Measurements from ENCODE around the gene CD72. TPM values are rescaled to one million over a fixed set of nuclear protein-coding genes. Genes with fewer than 3 reads are reported as not detected.
"Not testable (repeated sequence)": the region's sequence is repeated elsewhere in the genome, so short reads cannot be mapped to it uniquely, and the experiment has no call there.

Gene CD72
- total RNA-seq, 1 experiment from 2014 or later = 0.95 TPM

DNA sequence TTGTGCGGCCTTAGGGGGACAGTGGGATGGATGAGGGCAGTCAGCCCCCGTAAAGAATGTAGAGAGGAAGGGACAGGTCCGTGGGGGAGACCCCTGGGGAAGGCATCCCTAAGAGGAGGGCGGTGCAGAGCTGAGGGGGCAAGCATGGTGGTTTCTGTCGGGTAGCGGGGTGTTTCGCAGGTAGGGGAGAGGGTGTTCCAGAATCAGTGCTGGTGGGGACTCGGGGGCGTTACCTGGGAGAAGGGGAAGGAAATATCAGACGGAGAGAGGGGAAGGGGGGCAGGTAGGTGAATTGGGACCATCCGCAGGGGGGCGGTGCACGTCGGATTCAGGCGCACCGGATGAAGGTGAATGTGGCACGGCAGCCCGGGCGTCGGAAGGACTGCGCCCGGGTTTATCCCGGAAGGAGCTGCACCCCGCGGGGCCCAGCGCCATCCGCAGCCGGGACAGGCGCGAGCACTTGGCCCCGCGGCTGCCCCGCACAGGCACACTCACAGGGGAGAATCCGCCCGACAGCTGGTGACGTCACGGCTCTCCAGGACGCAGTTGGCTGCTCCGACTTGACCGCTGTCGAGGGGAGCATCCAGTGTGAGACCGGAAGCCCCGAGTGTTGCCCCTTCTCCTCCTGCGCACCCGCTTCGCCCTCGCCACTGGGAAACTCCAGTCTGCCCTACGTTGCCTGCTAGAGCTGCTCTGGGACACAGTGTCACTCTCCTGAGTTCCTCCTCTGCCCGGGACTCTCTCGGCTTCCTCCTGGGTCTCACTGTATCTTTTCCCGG, 1.3 kb downstream of the CD72 start:
- Mint-ChIP-seq H3K36me3 (ENCODE audit: insufficient read depth, unreplicated experiment) (no peaks in the 10 kb centered on the region), H3K4me1 (ENCODE audit: low read depth, unreplicated experiment) (peaks cover 5% of the 10 kb centered on the region), H3K27me3 (ENCODE audit: insufficient read depth, unreplicated experiment) (peaks cover 13% of the 10 kb centered on the region), H3K9me3 (ENCODE audit: unreplicated experiment) (no peaks in the 10 kb centered on the region), H3K27ac (ENCODE audit: unreplicated experiment) (no peak overlapping the region), H3K4me3 (ENCODE audit: unreplicated experiment) (peak overlapping the region; percentile 60)
- TF ChIP-seq, protein P1, sequence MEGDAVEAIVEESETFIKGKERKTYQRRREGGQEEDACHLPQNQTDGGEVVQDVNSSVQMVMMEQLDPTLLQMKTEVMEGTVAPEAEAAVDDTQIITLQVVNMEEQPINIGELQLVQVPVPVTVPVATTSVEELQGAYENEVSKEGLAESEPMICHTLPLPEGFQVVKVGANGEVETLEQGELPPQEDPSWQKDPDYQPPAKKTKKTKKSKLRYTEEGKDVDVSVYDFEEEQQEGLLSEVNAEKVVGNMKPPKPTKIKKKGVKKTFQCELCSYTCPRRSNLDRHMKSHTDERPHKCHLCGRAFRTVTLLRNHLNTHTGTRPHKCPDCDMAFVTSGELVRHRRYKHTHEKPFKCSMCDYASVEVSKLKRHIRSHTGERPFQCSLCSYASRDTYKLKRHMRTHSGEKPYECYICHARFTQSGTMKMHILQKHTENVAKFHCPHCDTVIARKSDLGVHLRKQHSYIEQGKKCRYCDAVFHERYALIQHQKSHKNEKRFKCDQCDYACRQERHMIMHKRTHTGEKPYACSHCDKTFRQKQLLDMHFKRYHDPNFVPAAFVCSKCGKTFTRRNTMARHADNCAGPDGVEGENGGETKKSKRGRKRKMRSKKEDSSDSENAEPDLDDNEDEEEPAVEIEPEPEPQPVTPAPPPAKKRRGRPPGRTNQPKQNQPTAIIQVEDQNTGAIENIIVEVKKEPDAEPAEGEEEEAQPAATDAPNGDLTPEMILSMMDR (IDR thresholded peaks at IDR 0.05; ENCODE audit: insufficient read depth in 1 of 2, low read depth in 1 of 2, low read length in 1 of 2, severe bottlenecking in 1 of 2, unreplicated experiment in 1 of 2) = no peak
- Histone ChIP-seq H3K4me3 (ENCODE audit: low read depth, low read length) (peak overlapping the region; percentile 20; the same call in 1 of the 2 replicates), H3K4me1 (no peaks in the 10 kb centered on the region), H3K36me3 (ENCODE audit: control insufficient read depth, insufficient read depth, low read length) (no peaks in the 10 kb centered on the region), H3K27me3 (replicated peaks; ENCODE audit: control insufficient read depth, insufficient read depth, low read length) (no peaks in the 10 kb centered on the region), H3K9me3 (no peaks in the 10 kb centered on the region)
- BruUV-seq (replicated peaks) = no TSS peak
- POLR2A ChIA-PET = interaction anchor here (0.6 to 0.8 kb wide), 2 partner anchors 13 to 30 kb away, joined by 4 to 6 read pairs; no protein-coding TSS in a partner anchor
- CTCF ChIA-PET = no interaction called here
- peak; percentile 22 to 49 for DNase-seq
- intact Hi-C loops (cut with micrococcal nuclease; ENCODE audit: unreplicated experiment) = no loop called here

DNA sequence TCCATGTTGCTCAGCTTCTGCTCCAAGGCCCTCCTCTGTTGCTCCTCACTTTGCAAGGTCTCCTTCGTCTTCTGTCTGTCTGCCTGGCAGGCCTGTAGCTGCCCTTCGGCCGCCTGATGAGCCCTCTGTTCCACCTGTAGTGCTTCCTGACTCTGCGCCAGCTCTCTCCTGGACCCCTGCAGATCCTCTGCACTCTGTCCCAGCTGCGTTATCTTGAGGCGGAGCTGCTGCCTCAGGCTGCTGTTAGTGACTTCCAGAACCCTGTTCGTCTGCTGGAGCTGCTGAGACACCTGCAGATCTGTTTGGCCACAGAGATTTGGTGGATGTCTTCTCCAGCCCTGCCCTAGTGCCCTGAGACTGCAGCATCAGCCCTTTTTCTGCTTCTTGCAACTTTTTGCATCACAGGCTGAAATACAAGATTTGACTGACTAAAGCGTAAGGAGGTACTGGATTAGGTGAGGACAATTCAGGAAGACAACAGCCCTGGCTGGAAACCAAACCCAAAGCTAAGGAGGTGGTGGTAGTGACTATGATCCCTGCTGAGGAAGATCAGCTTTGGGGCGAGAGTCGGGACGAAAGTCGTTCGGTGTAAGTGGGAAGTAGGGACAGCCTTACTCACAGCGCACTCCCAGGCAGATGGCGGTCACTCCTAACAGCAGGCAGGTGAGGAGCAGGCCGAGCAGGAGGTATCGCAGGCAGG, 2.1 kb downstream of the CD72 start:
- H3K36me3 Mint-ChIP-seq (ENCODE audit: insufficient read depth, unreplicated experiment) = no peaks in the 10 kb centered on the region
- DNase-seq = no peak
- H3K4me1 Mint-ChIP-seq (ENCODE audit: low read depth, unreplicated experiment) = peaks cover 5% of the 10 kb centered on the region
- ChIA-PET CTCF (no interaction called here), POLR2A (interaction anchor here (0.6 kb wide), 1 partner anchor 14 kb away, joined by 6 read pairs; no protein-coding TSS in a partner anchor)
- Histone ChIP-seq H3K27me3 (replicated peaks; ENCODE audit: control insufficient read depth, insufficient read depth, low read length) (no peaks in the 10 kb centered on the region), H3K36me3 (ENCODE audit: control insufficient read depth, insufficient read depth, low read length) (no peaks in the 10 kb centered on the region), H3K4me1 (no peaks in the 10 kb centered on the region), H3K4me3 (ENCODE audit: low read depth, low read length) (no peak overlapping the region), H3K9me3 (no peaks in the 10 kb centered on the region)
- intact Hi-C loops (cut with micrococcal nuclease; ENCODE audit: unreplicated experiment) = no loop called here
- peaks cover 13% of the 10 kb centered on the region for H3K27me3 Mint-ChIP-seq (ENCODE audit: insufficient read depth, unreplicated experiment)
- TF ChIP-seq, protein P1 (IDR thresholded peaks at IDR 0.05; ENCODE audit: insufficient read depth in 1 of 2, low read depth in 1 of 2, low read length in 1 of 2, severe bottlenecking in 1 of 2, unreplicated experiment in 1 of 2) = no peak
- H3K27ac Mint-ChIP-seq (ENCODE audit: unreplicated experiment) = no peak overlapping the region
- no TSS peak for BruUV-seq (replicated peaks)
- H3K9me3 Mint-ChIP-seq (ENCODE audit: unreplicated experiment) = no peaks in the 10 kb centered on the region
- H3K4me3 Mint-ChIP-seq (ENCODE audit: unreplicated experiment) = peak overlapping the region; percentile 45

DNA sequence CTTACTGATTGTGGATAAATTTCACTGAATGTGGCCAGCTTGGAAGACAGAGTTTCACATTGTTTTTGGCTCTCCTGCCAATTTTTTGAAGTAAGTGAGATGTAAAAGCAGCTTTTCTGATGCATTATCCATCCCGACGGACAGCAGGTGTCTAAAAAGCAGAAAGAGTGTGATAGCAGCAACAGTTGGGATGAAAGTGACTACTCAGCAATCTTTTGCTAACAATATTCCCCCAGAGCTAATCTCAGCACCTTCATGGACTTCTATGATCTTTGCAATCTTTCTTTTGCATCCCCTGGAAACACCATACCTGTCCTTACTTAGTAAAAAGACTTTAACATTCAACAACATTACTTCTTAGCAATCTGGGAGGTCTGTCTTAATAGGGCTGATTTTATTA, 5.4 kb downstream of the CD72 start:
- CTCF ChIA-PET = interaction anchor here (1.1 kb wide), 1 partner anchor 9 kb away, joined by 3 read pairs; no protein-coding TSS in a partner anchor
- intact Hi-C loops (cut with micrococcal nuclease; ENCODE audit: unreplicated experiment) = no loop called here
- Histone ChIP-seq H3K4me3 (ENCODE audit: low read depth, low read length) (no peak overlapping the region), H3K27me3 (replicated peaks; ENCODE audit: control insufficient read depth, insufficient read depth, low read length) (no peaks in the 10 kb centered on the region), H3K36me3 (ENCODE audit: control insufficient read depth, insufficient read depth, low read length) (no peaks in the 10 kb centered on the region), H3K9me3 (no peaks in the 10 kb centered on the region), H3K4me1 (no peaks in the 10 kb centered on the region)
- TF ChIP-seq, protein P1 (IDR thresholded peaks at IDR 0.05; ENCODE audit: insufficient read depth in 1 of 2, low read depth in 1 of 2, low read length in 1 of 2, severe bottlenecking in 1 of 2, unreplicated experiment in 1 of 2) = no peak
- BruUV-seq (replicated peaks) = no TSS peak
- POLR2A ChIA-PET = no interaction called here
- Mint-ChIP-seq H3K36me3 (ENCODE audit: insufficient read depth, unreplicated experiment) (no peaks in the 10 kb centered on the region), H3K4me3 (ENCODE audit: unreplicated experiment) (no peak overlapping the region), H3K4me1 (ENCODE audit: low read depth, unreplicated experiment) (peaks cover 5% of the 10 kb centered on the region), H3K9me3 (ENCODE audit: unreplicated experiment) (no peaks in the 10 kb centered on the region), H3K27ac (ENCODE audit: unreplicated experiment) (no peak overlapping the region), H3K27me3 (ENCODE audit: insufficient read depth, unreplicated experiment) (peaks cover 13% of the 10 kb centered on the region)
- no peak for DNase-seq

DNA sequence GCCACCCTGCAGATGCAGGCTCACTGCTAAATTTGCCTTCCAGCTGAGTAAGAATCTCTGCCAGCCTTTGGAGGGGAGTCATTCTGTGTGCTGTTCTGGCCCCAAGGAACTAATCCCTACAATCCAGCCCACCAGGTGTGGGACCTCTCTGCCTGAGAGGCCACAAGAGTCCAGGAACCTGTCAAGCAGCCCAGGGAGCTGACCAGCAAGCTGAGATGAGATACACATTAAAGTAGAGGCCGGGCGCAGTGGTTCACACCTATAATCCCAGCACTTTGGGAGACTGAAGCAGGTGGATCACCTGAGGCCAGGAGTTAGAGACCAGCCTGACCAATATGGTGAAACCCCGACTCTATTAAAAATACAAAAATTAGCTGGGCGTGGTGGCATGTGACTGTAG, 6.1 kb downstream of the CD72 start:
- POLR2A ChIA-PET; intact Hi-C loops (cut with micrococcal nuclease; ENCODE audit: unreplicated experiment); H3K9me3 Mint-ChIP-seq (ENCODE audit: unreplicated experiment): not testable (repeated sequence)

More for the DNA sequence above, 6.1 kb downstream of the CD72 start:
- H3K27me3 Mint-ChIP-seq (ENCODE audit: insufficient read depth, unreplicated experiment) = peaks cover 10% of the 10 kb centered on the region
- not testable (repeated sequence) for H3K36me3 ChIP-seq (ENCODE audit: control insufficient read depth, insufficient read depth, low read length); H3K9me3 ChIP-seq; H3K4me1 ChIP-seq; H3K27me3 ChIP-seq (replicated peaks; ENCODE audit: control insufficient read depth, insufficient read depth, low read length); H3K4me3 Mint-ChIP-seq (ENCODE audit: unreplicated experiment); H3K4me1 Mint-ChIP-seq (ENCODE audit: low read depth, unreplicated experiment); H3K36me3 Mint-ChIP-seq (ENCODE audit: insufficient read depth, unreplicated experiment); DNase-seq; BruUV-seq (replicated peaks); H3K4me3 ChIP-seq (ENCODE audit: low read depth, low read length); H3K27ac Mint-ChIP-seq (ENCODE audit: unreplicated experiment)
- CTCF ChIA-PET = interaction anchor here (0.8 to 1.6 kb wide), 4 partner anchors 85 to 541 kb away, joined by 3 to 7 read pairs (median 4); no protein-coding TSS in a partner anchor

Measured in Caco-2 (cell line).